Right lobe of liver (tissue), 6 donors: ENCODE data around the gene PAQR6. TPM values are rescaled to one million over a fixed set of nuclear protein-coding genes. Genes with fewer than 3 reads are reported as not detected.

Experiments
- ATAC-seq, 4 donors: fragments of 200-7000 bp; cut with Tn5 transposase; one replicate each; pipeline ENCODE4 v1.9.1; 2020; ENCODE audit warnings: mild to moderate bottlenecking in 4 of 4, moderate library complexity in 4 of 4
- DNase-seq, 3 donors: peaks; one replicate each; pipeline ENCODE4 v3.0.0-alpha.2; 2020
- H3K27ac ChIP-seq, 3 donors: fragments of 200-600 bp; one replicate each; pipeline ENCODE4 v1.8.0; 2022
- H3K27me3 ChIP-seq, 2 donors: fragments of 200-600 bp; one replicate each; pipeline ENCODE4 v1.8.0; 2022
- H3K36me3 ChIP-seq, 4 donors: fragments of 200-600 bp; sonication (generic) in 1 of 4; one replicate each; pipeline versions ENCODE4 v1.5.1 to v1.8.0; 2017 to 2022; ENCODE audit warnings: control low read depth in 1 of 4
- H3K4me1 ChIP-seq, 4 donors: fragments of 200-600 bp; sonication (generic) in 1 of 4; one replicate each; pipeline versions ENCODE4 v1.5.1 to v1.8.0; 2017 to 2022; ENCODE audit warnings: control low read depth in 1 of 4
- H3K4me3 ChIP-seq, 3 donors: fragments of 200-600 bp; one replicate each; pipeline ENCODE4 v1.8.0; 2022
- H3K9me3 ChIP-seq, 4 donors: fragments of 200-600 bp; sonication (generic) in 1 of 4; one replicate each; pipeline versions ENCODE4 v1.5.1 to v1.8.0; 2017 to 2022; ENCODE audit warnings: control low read depth in 1 of 4
- POLR2A ChIP-seq: fragments of 450-650 bp; IDR thresholded peaks from one replicate; pipeline ENCODE4 v1.6.1; 2017; ENCODE audit warnings: antibody characterized with exemption, mild to moderate bottlenecking
- WGBS: methylation state at CpG from one replicate; pipeline ENCODE4 v1.1.6; 2018; ENCODE audit warnings: low coverage, low lambda C conversion rate; ENCODE audit not compliant: insufficient coverage; ENCODE audit errors: missing lambda C conversion rate; 5-methylcytosine and 5-hydroxymethylcytosine counted together
- intact Hi-C, 2 donors: fragments of 100-400 bp; cut with DNase I; formaldehyde crosslinking; loops; one replicate each; pipeline versions ENCODE4 v1.11.2 to v1.14.1; 2022
- total RNA-seq, 6 experiments: library from RNA; depleted of rRNA in 2 of 6; stranded (reverse); fragments of >200 nt in 2 of 6; fragmentation: NEBNext Ultra II Directional in 3 of 6; extraction: Animal tissue kit (Norgen Biotek cat#: 25700) in 3 of 6; gene quantifications; one replicate each; pipeline versions ENCODE4 v1.1.0 to v1.2.4, GENCODE V29; 2016 to 2023
- TF ChIP-seq, protein P1 (sequence below), 4 donors: fragments of 200-600 bp in 3 of 4; fragments of 450-650 bp in 1 of 4; IDR thresholded peaks; one replicate each; pipeline versions ENCODE4 v1.5.1 to v1.8.0; 2016 to 2022; ENCODE audit warnings: antibody characterized with exemption in 4 of 4, mild to moderate bottlenecking in 2 of 4
- donor health status: DM: no; HTN: yes; CAD: no.
- donor health status: DM: no; HTN: no; CAD: no.
- donor health status: DM: no; HTN: no; CAD: no.
- donor health status: DM: no; HTN: yes; CAD: no.
- donor health status: DM: no; HTN: yes; CAD: no.

The PAQR6 gene
- total RNA-seq, 6 experiments from 2014 or later: 0.43 to 4.0 (median 1.1) TPM

DNA sequence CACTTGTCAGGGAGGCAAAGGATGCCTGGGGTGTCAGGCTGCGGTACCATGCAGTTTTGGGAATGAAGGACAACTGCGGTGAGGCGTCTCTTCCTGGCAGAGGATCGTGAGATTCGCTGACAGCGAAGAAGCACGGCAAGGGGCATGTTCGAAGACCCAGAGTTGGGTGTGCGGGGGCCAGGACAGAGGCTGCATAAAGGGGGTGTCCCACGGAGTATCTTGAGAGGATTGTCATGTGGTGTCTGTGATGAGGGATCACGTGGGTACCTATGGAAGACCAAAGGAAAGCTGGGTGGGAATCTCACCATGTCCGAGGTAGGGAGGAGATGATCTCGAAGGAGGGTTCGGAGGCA, 53.6 kb downstream of the PAQR6 start:
- TF ChIP-seq, protein P1, sequence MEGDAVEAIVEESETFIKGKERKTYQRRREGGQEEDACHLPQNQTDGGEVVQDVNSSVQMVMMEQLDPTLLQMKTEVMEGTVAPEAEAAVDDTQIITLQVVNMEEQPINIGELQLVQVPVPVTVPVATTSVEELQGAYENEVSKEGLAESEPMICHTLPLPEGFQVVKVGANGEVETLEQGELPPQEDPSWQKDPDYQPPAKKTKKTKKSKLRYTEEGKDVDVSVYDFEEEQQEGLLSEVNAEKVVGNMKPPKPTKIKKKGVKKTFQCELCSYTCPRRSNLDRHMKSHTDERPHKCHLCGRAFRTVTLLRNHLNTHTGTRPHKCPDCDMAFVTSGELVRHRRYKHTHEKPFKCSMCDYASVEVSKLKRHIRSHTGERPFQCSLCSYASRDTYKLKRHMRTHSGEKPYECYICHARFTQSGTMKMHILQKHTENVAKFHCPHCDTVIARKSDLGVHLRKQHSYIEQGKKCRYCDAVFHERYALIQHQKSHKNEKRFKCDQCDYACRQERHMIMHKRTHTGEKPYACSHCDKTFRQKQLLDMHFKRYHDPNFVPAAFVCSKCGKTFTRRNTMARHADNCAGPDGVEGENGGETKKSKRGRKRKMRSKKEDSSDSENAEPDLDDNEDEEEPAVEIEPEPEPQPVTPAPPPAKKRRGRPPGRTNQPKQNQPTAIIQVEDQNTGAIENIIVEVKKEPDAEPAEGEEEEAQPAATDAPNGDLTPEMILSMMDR (IDR thresholded peaks at IDR 0.05): no peak
- TF ChIP-seq POLR2A: no peak
- WGBS: 4% methylated on average over 14 of the region's 14 CpGs

DNA sequence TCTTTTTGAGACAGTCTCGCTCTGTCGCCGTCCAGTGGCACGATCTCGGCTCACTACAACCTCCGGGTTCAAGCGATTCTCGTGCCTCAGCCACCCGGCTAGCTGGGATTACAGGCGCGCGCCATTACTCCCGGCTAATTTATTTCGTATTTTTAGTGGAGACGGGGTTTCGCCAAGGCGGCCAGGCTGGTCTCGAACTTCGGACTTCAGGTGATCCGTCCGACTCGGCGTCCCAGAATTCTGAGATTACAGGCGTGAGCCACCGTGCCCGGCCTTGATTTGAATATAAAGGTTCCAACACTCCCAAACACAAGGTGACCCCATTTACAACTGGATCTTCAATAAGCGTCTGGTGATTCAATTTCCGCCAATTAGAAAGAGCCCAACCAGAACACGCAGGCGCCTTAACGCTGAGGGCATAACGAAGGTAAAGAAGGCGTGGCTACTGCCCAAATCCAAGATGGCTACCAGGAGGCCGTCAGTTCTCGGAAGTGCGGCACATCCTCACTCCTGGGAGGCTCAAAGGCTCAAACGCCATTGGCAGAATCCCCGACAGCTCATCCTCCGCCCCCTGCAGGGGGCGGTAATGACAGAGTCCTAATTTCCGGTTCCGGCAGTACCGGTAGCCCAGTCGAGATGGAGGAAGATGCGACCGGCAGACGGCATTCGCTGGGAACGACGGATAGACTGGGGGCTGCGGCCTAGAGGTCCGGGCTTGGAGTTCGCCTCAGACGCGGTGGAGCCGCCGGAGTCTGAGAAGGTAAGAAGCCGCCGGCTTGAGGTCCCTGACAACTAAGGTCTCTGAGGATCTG, 54.2 kb downstream of the PAQR6 start, which contains the start of gene SLC25A44:
TSS of gene SLC25A44 (plus strand) at position 617 of the 812 bp plus-strand sequence. CDS start 5,744 bp downstream, outside the sequence.
- intact Hi-C loops: no loop called here
- ATAC-seq (peak; percentile 89 to 95 (median 92)), DNase-seq (peak; percentile 94 to 97 (median 97))
- Histone ChIP-seq H3K27ac (peak within 1 kb of the TSS; percentile 79 to 85 (median 84)), H3K9me3 (no peaks in the 10 kb centered on the region), H3K27me3 (no peaks in the 10 kb centered on the region), H3K4me3 (peak within 1 kb of the TSS; percentile 85 to 92 (median 91)), H3K4me1 (peaks cover 0 to 56% (median 19%) of the 10 kb centered on the region in 4 donors), H3K36me3 (peaks cover 0 to 3% (median under 1%) of the 10 kb centered on the region in 4 donors)
- 14% methylated on average over 48 of the region's 59 CpGs for WGBS
- TF ChIP-seq POLR2A: peak; percentile 83
- TF ChIP-seq, protein P1 (IDR thresholded peaks at IDR 0.05): peak; percentile 56 to 84 (median 70)

More for the DNA sequence above, 53.6 kb downstream of the PAQR6 start:
- Histone ChIP-seq H3K27me3 (no peaks in the 10 kb centered on the region), H3K36me3 (peaks cover 0 to 3% (median under 1%) of the 10 kb centered on the region in 4 donors), H3K4me1 (peaks cover 0 to 62% (median 22%) of the 10 kb centered on the region in 4 donors), H3K4me3 (peak overlapping the region; percentile 85 to 92 (median 91)), H3K27ac (peak overlapping the region; percentile 57 to 79 (median 63)), H3K9me3 (no peaks in the 10 kb centered on the region)
- ATAC-seq (no peak), DNase-seq (no peak)
- intact Hi-C loops: no loop called here

Other genes with a start within 250 kb of the PAQR6 start
- 100 to 1,000 TPM in 4 of 6 experiments, 10 to 100 TPM in 2; 59.5 to 227 (median 103) TPM for gene SSR2, start 227.1 kb downstream of the PAQR6 start, total RNA-seq
- gene UBQLN4, start 194.3 kb downstream of the PAQR6 start, total RNA-seq: 10 to 100 TPM; 19.0 to 25.5 (median 21.0) TPM
- gene LAMTOR2, start 193.3 kb downstream of the PAQR6 start, total RNA-seq: 10 to 100 TPM; 49.4 to 71.0 (median 60.3) TPM
- 1 to 10 TPM in 2 of 6 experiments, under 1 TPM in 4; 0.40 to 3.2 (median 0.77) TPM for gene RAB25, start 186.9 kb downstream of the PAQR6 start, total RNA-seq
- 1 to 10 TPM in 1 of 6 experiments, under 1 TPM in 5; 0.35 to 1.4 (median 0.83) TPM for gene MEX3A, start 165.6 kb downstream of the PAQR6 start, total RNA-seq
- gene LMNA, start 133.3 kb downstream of the PAQR6 start, total RNA-seq: 100 to 1,000 TPM in 3 of 6 experiments, 10 to 100 TPM in 3; 79.4 to 129 (median 98.8) TPM
- 1 to 10 TPM in 4 of 6 experiments, under 1 TPM in 2; 0.62 to 2.6 (median 1.3) TPM for gene SEMA4A, start 94.5 kb downstream of the PAQR6 start, total RNA-seq
- gene SLC25A44, start 54.0 kb downstream of the PAQR6 start, total RNA-seq: 10 to 100 TPM; 19.1 to 30.5 (median 20.0) TPM
- 10 to 100 TPM; 21.8 to 33.8 (median 24.8) TPM for gene PMF1, start 35.0 kb downstream of the PAQR6 start, total RNA-seq
- 1 to 10 TPM in 3 of 6 experiments, under 1 TPM in 1, not detected in 2; 0.44 to 1.5 (median 1.2) TPM for gene BGLAP, start 5.9 kb downstream of the PAQR6 start, total RNA-seq
- 10 to 100 TPM; 28.1 to 58.8 (median 48.2) TPM for gene SMG5, start 34.8 kb upstream of the PAQR6 start, total RNA-seq
- gene TMEM79, start 36.3 kb upstream of the PAQR6 start, total RNA-seq: 1 to 10 TPM in 4 of 6 experiments, under 1 TPM in 2; 0.55 to 2.1 (median 1.5) TPM
- 10 to 100 TPM; 34.7 to 72.0 (median 55.7) TPM for gene GLMP, start 47.6 kb upstream of the PAQR6 start, total RNA-seq
- not detected for gene VHLL, start 51.3 kb upstream of the PAQR6 start, total RNA-seq
- gene CCT3, start 90.2 kb upstream of the PAQR6 start, total RNA-seq: 100 to 1,000 TPM in 3 of 6 experiments, 10 to 100 TPM in 3; 79.3 to 179 (median 115) TPM
- gene TSACC, start 90.5 kb upstream of the PAQR6 start, total RNA-seq: 1 to 10 TPM in 2 of 6 experiments, under 1 TPM in 2, not detected in 2; 0.37 to 1.1 (median 0.99) TPM
- gene RHBG, start 121.2 kb upstream of the PAQR6 start, total RNA-seq: 1 to 10 TPM in 2 of 6 experiments, under 1 TPM in 2, not detected in 2; 0.42 to 1.6 (median 1.1) TPM